Iris pigment epithelial cell (primary cell): ENCODE data around the gene PCDHA1.
"Not testable (repeated sequence)": the region's sequence is repeated elsewhere in the genome, so short reads cannot be mapped to it uniquely, and the experiment has no call there.

Experiments
- DNase-seq: peaks from one replicate; pipeline ENCODE4 v3.0.0-alpha.2; 2011; ENCODE audit warnings: low read depth

The PCDHA1 gene

DNA sequence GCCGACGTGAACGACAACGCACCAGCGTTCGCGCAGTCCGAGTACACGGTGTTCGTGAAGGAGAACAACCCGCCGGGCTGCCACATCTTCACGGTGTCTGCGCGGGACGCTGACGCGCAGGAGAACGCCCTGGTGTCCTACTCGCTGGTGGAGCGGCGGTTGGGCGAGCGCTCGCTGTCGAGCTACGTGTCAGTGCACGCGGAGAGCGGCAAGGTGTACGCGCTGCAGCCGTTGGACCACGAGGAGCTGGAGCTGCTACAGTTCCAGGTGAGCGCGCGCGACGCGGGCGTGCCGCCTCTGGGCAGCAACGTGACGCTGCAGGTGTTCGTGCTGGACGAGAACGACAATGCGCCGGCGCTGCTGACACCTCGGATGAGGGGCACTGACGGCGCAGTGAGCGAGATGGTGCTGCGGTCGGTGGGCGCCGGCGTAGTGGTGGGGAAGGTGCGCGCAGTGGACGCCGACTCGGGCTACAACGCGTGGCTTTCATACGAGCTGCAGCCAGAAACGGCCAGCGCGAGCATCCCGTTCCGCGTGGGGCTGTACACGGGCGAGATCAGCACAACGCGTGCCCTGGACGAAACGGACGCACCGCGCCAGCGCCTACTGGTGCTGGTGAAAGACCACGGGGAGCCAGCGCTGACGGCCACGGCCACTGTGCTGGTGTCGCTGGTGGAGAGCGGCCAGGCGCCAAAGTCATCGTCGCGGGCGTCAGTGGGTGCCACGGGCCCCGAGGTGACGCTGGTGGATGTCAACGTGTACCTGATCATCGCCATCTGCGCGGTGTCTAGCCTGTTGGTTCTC is 64.1 kb downstream of the PCDHA1 start:
- DNase-seq, result not testable (repeated sequence)

DNA sequence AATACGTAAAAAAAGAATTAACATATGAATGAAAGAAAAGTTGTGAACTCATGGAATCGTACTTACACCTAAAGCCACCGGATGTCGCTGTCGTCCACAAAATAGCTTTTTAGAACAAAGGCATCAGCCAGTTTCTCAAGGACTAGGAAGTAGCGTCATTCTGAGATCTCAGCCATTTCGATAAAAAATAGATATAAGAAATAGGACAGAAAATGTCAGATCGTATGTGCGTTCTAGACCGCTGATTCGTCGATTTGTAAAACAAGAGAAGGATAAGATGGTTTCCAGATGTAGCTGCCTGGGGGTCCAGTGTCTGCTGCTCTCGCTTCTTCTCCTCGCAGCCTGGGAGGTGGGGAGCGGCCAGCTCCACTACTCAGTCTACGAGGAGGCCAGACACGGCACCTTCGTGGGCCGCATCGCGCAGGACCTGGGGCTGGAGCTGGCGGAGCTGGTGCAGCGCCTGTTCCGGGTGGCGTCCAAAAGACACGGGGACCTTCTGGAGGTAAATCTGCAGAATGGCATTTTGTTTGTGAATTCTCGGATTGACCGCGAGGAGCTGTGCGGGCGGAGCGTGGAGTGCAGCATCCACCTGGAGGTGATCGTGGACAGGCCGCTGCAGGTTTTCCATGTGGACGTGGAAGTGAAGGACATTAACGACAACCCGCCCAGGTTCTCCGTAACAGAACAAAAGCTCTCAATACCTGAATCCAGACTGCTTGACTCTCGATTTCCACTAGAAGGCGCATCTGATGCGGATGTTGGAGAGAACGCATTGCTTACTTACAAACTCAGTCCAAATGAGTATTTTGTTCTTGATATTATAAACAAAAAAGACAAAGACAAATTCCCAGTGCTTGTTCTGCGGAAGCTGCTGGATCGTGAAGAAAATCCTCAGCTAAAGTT is 70.1 kb downstream of the PCDHA1 start, which contains the start of gene PCDHA10:
PCDHA10 (plus strand) TSS at position 126 of the 903 bp plus-strand sequence; CDS start at position 278, 152 bp downstream.
- no peak for DNase-seq

DNA sequence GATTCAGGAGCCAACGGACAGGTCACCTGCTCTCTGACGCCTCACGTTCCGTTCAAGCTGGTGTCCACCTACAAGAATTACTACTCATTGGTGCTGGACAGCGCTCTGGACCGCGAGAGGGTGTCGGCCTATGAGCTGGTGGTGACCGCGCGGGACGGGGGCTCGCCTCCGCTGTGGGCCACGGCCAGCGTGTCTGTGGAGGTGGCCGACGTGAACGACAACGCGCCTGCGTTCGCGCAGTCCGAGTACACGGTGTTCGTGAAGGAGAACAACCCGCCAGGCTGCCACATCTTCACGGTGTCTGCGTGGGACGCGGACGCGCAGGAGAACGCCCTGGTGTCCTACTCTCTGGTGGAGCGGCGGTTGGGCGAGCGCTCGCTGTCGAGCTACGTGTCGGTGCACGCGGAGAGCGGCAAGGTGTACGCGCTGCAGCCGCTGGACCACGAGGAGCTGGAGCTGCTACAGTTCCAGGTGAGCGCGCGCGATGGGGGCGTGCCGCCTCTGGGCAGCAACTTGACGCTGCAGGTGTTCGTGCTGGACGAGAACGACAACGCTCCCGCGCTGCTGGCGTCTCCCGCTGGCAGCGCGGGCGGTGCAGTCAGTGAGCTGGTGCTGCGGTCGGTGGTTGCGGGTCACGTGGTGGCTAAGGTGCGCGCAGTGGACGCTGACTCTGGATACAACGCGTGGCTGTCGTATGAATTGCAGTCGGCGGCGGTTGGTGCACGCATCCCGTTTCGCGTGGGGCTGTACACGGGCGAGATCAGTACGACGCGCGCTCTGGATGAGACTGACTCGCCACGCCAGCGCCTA is 71.4 kb downstream of the PCDHA1 start:
- DNase-seq, result no peak

DNA sequence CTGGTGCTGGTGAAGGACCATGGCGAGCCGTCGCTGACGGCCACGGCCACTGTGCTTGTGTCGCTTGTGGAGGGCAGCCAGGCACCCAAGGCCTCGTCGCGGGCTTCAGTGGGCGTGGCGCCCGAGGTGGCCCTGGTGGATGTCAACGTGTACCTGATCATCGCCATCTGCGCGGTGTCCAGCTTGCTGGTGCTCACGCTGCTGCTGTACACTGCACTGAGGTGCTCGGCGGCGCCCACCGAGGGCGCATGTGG is 72.0 kb downstream of the PCDHA1 start:
- no peak for DNase-seq

DNA sequence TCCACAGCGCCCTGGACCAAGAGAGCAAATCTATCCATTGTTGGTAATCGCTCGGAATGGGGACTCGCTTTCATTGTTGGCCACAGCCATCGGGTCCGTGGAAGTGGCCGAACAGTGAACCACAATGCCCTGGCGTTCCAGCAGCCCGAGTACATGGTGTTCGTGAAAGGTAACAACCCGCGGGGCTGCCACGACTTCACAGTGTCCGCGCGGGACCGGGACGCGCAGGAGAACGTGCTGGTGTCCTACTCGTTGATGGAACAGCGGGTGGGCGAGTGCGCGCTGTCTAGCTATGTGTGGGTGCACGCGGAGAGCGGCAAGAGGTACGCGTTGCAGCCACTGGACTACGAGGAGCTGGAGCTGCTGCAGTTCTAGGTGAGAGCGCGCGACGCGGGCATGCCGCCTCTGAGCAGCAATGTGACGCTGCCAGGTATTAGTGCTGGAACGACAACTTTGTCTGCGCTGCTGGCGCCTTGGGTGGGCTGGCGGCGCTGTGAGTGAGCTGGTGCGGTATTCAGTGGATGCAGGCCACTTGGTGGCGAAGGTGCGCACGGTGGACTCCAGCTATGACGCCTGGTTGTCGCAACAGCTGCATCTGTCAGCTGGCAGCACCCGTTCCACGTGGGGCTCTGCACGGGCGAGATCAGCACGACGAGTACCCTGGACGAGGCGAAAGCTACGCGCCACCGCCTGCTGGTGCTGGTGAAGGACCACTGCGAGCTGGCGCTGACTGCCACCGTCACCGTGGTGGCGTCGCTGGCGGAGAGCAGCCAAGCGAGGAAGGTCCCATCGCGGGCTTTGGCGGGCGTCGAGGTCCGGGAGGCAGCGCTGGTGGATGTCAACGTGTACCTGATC is 76.7 kb downstream of the PCDHA1 start:
- no peak for DNase-seq

DNA sequence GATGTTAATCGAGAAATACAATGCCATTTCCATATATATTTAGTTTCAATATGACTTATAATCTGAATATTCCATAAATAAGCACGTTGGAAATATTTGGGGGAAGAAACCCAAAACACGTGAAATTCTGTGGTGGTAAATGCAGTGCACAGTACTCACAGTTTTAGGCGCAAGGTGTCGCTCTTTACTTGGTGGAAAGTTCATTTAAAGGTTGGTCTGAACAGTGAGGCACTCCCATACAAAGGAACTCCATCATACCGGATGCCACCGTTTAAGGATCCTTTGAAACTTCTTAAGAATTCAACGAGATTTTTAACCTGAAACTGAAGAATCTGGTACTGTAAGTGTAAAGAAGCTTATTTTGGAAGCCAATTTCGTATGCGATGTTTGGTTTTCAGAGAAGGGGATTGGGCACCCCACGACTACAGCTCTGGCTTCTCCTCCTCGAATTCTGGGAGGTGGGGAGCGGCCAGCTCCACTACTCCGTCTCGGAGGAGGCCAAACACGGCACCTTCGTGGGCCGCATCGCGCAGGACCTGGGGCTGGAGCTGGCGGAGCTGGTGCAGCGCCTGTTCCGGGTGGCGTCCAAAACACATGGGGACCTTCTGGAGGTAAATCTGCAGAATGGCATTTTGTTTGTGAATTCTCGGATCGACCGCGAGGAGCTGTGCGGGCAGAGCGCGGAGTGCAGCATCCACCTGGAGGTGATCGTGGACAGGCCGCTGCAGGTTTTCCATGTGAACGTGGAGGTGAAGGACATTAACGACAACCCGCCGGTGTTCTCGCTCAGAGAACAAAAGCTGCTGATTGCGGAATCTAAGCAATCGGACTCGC is 83.0 kb downstream of the PCDHA1 start, which contains the start of gene PCDHA11:
PCDHA11 (plus strand) TSS at position 237 of the 834 bp plus-strand sequence; CDS start at position 384, 147 bp downstream.
- peak; percentile 6 for DNase-seq

DNA sequence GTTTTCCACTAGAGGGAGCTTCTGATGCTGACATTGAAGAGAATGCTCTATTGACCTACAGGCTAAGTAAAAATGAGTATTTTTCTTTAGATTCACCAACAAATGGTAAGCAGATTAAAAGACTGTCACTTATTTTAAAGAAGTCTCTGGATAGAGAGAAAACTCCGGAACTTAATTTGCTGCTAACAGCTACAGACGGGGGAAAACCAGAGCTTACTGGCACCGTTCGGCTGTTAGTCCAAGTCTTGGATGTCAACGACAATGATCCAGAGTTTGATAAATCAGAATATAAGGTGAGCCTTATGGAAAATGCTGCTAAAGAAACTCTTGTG is 83.6 kb downstream of the PCDHA1 start:
- DNase-seq, result no peak

DNA sequence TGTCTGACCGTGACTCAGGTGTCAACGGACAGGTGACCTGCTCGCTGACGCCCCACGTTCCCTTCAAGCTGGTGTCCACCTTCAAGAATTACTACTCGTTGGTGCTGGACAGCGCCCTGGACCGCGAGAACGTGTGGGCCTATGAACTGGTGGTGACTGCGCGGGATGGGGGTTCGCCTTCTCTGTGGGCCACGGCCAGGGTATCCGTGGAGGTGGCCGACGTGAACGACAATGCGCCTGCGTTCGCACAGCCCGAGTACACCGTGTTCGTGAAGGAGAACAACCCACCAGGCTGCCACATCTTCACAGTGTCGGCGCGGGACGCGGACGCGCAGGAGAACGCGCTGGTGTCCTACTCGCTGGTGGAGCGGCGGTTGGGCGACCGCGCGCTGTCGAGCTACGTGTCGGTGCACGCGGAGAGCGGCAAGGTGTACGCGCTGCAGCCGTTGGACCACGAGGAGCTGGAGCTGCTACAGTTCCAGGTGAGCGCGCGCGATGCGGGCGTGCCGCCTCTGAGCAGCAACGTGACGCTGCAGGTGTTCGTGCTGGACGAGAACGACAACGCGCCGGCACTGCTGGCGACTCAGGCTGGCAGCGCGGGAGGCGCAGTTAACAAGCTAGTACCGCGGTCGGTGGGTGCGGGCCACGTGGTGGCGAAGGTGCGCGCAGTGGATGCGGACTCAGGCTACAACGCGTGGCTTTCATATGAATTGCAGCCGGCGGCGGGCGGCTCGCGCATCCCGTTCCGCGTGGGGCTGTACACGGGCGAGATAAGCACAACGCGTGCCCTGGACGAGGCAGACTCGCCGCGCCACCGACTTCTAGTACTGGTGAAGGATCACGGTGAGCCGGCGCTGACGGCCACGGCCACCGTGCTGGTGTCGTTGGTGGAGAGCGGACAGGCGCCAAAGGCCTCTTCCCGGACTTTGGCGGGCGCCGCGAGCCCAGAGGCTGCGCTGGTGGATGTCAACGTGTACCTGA is 84.6 kb downstream of the PCDHA1 start:
- DNase-seq, result no peak

DNA sequence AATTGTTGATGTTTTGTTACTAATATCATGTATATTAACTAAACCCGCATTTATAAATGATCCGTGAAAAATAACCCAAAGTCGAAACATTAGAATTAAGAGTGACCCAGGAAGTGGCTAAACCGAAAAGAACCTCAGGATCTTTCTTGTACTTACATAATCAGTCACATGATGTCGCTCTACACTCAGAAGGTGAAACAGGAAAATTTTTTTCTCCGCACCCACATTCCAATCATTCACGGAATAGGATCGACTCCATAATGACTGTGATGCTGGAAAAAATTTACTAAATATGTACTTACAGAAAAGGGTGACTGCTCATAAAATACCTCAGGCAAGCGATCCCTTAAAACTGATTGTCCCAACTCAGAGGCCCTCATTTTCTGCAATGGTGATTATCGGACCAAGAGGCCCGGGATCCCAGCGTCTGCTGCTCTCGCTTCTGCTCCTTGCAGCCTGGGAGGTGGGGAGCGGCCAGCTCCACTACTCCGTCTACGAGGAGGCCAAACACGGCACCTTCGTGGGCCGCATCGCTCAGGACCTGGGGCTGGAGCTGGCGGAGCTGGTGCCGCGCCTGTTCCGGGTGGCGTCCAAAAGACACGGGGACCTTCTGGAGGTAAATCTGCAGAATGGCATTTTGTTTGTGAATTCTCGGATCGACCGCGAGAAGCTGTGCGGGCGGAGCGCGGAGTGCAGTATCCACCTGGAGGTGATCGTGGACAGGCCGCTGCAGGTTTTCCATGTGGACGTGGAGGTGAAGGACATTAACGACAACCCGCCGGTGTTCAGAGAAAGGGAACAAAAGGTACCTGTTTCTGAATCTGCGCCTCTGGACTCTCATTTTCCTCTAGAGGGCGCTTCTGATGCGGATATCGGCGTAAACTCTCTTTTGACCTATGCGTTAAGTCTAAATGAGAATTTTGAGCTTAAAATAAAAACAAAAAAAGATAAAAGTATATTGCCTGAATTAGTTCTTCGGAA is 89.4 kb downstream of the PCDHA1 start, which contains the start of gene PCDHA12:
PCDHA12 (plus strand) TSS at position 224 of the 981 bp plus-strand sequence; CDS start at position 389, 165 bp downstream.
- no peak for DNase-seq

DNA sequence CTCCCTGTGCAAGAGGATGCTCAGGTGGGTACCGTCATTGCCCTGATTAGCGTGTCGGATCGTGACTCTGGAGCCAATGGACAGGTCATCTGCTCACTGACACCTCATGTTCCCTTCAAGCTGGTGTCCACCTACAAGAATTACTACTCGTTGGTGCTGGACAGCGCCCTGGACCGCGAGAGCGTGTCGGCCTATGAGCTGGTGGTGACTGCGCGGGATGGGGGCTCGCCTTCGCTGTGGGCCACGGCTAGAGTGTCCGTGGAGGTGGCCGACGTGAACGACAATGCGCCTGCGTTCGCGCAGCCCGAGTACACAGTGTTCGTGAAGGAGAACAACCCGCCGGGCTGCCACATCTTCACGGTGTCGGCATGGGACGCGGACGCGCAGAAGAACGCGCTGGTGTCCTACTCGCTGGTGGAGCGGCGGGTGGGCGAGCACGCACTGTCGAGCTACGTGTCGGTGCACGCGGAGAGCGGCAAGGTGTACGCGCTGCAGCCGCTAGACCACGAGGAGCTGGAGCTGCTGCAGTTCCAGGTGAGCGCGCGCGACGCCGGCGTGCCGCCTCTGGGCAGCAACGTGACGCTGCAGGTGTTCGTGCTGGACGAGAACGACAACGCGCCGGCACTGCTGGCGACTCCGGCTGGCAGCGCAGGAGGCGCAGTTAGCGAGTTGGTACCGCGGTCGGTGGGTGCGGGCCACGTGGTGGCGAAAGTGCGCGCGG is 90.8 kb downstream of the PCDHA1 start:
- not testable (repeated sequence) for DNase-seq

DNA sequence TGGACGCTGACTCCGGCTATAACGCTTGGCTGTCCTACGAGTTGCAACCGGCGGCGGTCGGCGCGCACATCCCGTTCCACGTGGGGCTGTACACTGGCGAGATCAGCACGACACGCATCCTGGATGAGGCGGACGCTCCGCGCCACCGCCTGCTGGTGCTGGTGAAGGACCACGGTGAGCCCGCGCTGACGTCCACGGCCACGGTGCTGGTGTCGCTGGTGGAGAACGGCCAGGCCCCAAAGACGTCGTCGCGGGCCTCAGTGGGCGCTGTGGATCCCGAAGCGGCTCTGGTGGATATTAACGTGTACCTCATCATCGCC is 91.3 kb downstream of the PCDHA1 start:
- DNase-seq, result no peak

DNA sequence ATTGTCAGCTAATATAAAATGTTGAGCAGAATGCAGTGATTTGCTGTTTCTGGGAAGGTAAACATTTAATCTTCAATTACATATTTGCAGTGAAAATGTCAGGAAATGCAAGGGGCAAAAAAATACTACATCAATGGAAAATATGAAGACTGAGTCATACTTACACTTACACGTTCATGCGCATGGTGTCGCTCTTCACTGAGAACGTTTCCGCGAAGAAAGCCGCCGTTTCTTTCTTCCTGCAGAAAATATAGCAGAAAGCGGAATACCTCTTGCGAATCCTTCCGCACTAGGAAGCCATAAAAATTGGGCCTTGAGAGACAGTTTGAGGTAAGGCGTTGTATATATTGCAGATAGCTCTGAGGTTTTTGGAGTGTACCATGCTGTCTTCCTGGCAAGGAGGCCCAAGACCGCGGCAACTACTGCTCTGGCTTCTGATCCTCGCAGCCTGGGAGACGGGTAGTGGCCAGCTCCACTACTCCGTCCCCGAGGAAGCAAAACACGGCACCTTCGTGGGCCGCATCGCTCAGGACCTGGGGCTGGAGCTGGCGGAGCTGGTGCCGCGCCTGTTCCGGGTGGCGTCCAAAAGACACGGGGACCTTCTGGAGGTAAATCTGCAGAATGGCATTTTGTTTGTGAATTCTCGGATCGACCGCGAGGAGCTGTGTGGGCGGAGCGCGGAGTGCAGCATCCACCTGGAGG is 96.1 kb downstream of the PCDHA1 start, which contains the start of gene PCDHA13:
PCDHA13 (plus strand) TSS at position 236 of the 702 bp plus-strand sequence; CDS start at position 381, 145 bp downstream.
- DNase-seq, result no peak

DNA sequence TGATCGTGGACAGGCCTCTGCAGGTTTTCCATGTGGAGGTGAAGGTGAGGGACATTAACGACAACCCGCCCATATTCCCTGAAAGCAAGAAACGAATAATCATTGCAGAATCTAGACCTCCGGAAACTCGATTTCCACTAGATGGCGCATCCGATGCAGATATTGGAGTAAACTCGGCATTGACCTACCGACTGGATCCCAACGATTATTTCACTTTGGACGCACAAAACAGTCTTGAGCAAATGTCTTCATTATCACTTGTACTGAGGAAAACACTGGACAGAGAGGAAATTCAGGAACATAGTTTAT is 96.6 kb downstream of the PCDHA1 start:
- DNase-seq, result no peak

DNA sequence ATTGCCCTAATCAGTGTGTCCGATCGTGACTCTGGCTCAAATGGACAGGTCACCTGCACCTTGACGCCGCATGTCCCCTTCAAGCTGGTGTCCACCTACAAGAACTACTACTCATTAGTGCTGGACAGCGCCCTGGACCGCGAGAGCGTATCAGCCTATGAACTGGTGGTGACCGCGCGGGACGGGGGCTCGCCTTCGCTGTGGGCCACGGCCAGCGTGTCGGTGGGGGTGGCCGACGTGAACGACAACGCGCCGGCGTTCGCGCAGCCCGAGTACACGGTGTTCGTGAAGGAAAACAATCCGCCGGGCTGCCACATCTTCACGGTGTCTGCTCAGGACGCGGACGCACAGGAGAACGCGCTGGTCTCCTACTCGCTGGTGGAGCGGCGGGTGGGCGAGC is 97.4 kb downstream of the PCDHA1 start:
- DNase-seq, result no peak

DNA sequence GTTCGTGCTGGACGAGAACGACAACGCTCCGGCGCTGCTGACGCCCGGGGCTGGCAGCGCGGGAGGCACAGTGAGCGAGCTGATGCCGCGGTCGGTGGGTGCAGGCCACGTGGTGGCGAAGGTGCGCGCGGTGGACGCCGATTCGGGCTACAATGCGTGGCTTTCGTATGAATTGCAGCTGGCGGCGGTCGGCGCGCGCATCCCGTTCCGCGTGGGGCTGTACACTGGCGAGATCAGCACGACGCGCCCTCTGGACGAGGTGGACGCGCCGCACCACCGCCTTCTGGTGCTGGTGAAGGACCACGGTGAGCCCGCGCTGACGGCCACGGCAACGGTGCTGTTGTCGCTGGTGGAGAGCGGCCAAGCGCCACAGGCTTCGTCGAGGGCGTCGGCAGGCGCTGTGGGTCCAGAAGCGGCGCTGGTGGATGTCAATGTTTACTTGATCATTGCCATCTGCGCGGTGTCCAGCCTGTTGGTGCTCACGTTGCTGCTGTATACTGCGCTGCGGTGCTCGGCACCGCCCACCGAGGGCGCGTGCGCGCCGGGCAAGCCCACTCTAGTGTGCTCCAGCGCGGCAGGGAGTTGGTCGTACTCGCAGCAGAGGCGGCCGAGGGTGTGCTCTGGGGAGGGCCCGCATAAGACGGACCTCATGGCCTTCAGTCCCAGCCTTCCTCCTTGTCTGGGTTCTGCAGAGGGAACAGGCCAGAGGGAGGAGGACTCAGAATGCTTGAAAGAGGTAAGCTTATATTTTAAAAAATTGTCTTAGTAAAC is 98.2 kb downstream of the PCDHA1 start:
- no peak for DNase-seq

DNA sequence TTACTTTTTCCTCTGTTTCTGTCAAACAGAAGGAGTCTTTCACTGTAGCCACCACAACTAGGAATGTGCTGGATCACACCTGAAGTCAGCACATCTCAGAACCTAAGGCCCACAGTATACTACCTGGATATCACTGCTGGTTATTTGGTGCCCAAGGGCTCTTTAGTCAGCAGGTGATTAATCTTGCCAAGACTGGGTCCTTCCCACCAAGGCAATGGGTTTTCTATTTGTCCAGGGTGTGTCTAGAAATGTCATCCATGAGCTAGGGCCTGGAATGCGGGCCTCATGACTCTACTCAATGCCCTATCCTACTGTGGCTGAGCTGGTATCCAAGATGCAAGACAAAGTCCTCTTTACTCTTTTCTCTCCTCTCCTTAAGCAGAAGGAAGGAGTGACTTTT is 130.4 kb downstream of the PCDHA1 start:
- no peak for DNase-seq
